Ectodermal cell (in vitro differentiated cells): ENCODE results near the gene ZNF254.

Source experiments
- H3K27ac ChIP-seq: 2 replicates; pipeline ENCODE4 v1.7.0; 2013; ENCODE audit warnings: mild to moderate bottlenecking, low read depth, low read length; ENCODE audit not compliant: insufficient read depth, poor library complexity, severe bottlenecking
- H3K27me3 ChIP-seq: 2 replicates; pipeline ENCODE4 v1.7.0; 2013; ENCODE audit warnings: mild to moderate bottlenecking, low read length; ENCODE audit not compliant: insufficient read depth, control insufficient read depth, poor library complexity, severe bottlenecking
- H3K36me3 ChIP-seq: one replicate; pipeline ENCODE4 v1.7.0; 2013; ENCODE audit warnings: low read length; ENCODE audit not compliant: control insufficient read depth, insufficient read depth
- H3K4me1 ChIP-seq: one replicate; pipeline ENCODE4 v1.7.0; 2013; ENCODE audit warnings: low read length; ENCODE audit not compliant: control insufficient read depth, insufficient read depth
- H3K4me3 ChIP-seq: 2 replicates; pipeline ENCODE4 v1.7.0; 2013; ENCODE audit warnings: low read depth, low read length, control low read depth; ENCODE audit not compliant: insufficient read depth
- H3K9me3 ChIP-seq: 2 replicates; pipeline ENCODE4 v1.7.0; 2013; ENCODE audit warnings: mild to moderate bottlenecking, low read length, moderate library complexity; ENCODE audit not compliant: control insufficient read depth
- WGBS, 2 experiments: methylation state at CpG; one replicate each; pipeline ENCODE4 v1.1.7; 2013; ENCODE audit warnings: missing lambda C conversion rate in 2 of 2; 5-methylcytosine and 5-hydroxymethylcytosine counted together

The ZNF254 gene

DNA sequence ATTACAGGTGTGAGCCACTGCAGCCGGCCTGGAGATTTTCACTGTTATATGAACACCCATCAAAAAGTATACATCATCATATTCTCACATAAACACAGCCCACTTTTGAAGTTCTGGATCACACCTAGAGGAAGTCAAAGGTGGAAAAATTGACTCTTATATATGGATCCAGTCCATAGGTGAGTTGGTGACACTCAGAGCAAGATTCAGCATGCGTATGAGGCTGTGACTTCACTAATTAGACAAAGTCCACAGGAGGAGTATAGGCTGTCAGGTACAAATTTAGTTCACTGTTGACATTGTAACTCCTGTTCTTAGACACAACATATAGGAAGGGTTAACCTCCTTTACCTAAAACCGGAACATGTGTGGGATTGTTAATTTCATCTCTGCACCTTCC, 31.4 kb upstream of the ZNF254 start:
- no peak overlapping the region for H3K27ac ChIP-seq
- H3K4me1 ChIP-seq: no peaks in the 10 kb centered on the region
- H3K36me3 ChIP-seq: peaks cover 68% of the 10 kb centered on the region
- no peak overlapping the region for H3K4me3 ChIP-seq
- no peaks in the 10 kb centered on the region for H3K9me3 ChIP-seq
- WGBS, 2 experiments: 93 to 97% methylated on average over 3 of the region's 3 CpGs
- H3K27me3 ChIP-seq: no peaks in the 10 kb centered on the region

DNA sequence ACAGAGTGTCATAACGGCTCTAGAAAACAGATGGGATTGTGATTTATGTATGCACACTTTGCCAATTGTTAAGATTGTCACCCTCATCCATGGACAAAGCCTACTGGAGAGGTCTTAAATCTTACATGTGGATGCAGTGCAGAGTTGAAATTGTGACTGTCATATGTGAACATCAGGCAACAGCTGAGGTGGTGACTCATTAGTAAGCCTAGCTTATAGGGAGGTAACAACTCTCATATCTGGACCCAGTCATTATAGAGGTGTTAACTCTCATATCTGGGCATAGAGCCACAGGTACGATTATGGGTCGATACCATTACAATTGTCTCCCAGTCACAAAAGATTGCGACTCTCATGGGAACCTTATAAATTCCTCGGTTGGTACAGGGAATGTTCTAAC, 29.8 kb upstream of the ZNF254 start:
- H3K4me3 ChIP-seq: no peak overlapping the region
- peaks cover 54% of the 10 kb centered on the region for H3K36me3 ChIP-seq
- 90 to 98% methylated on average over 5 of the region's 5 CpGs for WGBS, 2 experiments
- no peaks in the 10 kb centered on the region for H3K9me3 ChIP-seq
- H3K4me1 ChIP-seq: no peaks in the 10 kb centered on the region
- no peaks in the 10 kb centered on the region for H3K27me3 ChIP-seq
- no peak overlapping the region for H3K27ac ChIP-seq

DNA sequence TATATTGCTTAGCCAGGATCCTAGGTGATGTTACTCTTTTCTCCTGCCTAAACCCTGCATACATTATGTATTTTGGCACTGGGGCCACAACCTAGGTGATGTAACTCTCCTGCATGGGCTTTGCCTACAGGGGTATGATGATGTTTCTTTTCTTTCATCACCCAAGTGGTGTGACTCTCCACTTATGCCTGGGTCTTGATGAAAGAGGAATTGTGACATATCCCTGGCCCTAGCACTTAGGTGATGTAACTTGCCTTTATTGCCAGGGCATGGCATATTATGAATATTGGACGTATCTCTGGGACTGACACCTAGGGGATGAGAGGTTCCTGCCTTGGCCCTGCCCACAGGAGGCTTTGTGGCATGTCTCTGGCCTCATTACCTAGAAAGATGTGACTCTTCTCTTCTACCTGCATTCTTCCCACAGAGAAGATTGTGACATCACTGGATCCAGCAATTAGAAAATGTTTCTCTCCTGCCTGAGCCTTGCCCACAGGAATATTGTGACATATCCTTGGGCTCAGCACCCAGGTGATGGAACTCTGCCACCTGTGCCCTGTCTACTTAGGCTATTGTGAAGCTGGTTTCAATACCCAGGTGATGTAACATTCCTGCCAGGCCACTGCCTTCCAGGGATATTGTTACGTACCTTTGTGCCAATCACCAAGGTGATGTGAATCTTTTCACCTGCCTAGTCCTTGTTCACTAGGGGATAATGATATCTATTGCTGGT, 27.3 kb upstream of the ZNF254 start:
- H3K4me3 ChIP-seq: no peak overlapping the region
- H3K9me3 ChIP-seq: no peaks in the 10 kb centered on the region
- H3K27ac ChIP-seq: no peak overlapping the region
- H3K4me1 ChIP-seq: no peaks in the 10 kb centered on the region
- no peaks in the 10 kb centered on the region for H3K27me3 ChIP-seq
- 75 to 76% methylated on average over 2 of the region's 2 CpGs for WGBS, 2 experiments
- H3K36me3 ChIP-seq: peaks cover 30% of the 10 kb centered on the region

DNA sequence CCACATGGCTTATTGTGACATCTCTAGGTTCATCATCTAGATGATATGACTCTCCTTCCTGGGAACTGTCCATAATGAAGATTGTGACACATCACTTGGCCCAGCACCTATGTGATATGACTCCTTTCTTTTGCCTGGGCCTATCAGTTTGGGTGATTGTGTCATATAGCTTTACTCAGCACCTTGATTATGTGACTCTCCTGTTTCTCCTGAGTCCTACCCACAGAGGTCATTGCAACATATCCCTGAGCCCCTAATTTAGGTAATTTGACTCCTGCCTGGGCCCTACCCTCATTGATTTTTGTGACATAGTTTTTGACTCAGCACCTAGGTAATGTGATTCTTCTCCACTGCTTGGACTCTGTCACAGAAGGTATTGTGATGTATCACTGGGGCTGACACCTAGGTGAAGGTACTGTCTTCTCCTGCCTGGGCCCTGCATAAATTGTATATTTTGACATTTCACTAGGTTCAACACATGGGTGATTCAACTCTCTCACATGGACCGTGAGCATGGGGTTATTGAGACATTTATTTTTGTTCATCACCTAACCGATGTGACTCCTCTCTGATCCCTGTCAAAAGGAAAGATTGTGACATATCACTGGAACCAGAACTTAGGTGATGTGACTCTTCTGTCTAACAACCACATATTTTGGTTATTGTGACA, 26.2 kb upstream of the ZNF254 start:
- no peaks in the 10 kb centered on the region for H3K27me3 ChIP-seq
- WGBS, 2 experiments: 65 to 73% methylated on average over 2 of the region's 2 CpGs
- no peak overlapping the region for H3K27ac ChIP-seq
- H3K9me3 ChIP-seq: no peaks in the 10 kb centered on the region
- H3K4me1 ChIP-seq: no peaks in the 10 kb centered on the region
- no peak overlapping the region for H3K4me3 ChIP-seq
- peaks cover 30% of the 10 kb centered on the region for H3K36me3 ChIP-seq

DNA sequence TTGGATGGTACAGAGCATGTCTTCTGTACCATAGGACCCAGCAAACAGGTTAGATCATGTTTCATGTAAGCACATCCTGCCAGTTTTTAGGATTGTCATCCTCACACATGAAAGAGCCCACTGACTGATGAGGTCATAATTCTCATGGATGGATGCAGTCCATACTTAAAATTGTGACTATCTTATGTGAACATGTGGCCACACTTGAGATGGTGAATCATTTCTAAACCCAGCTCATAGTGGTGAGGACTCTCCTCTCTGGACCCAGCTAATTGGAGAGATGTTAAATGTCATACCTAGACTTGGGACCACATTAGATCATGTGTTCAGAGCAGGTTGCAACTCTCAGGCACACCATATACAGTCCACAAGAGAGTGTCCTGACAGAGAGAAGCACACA, 24.8 kb upstream of the ZNF254 start:
- Histone ChIP-seq H3K27me3 (no peaks in the 10 kb centered on the region), H3K9me3 (no peaks in the 10 kb centered on the region), H3K27ac (no peak overlapping the region), H3K4me1 (no peaks in the 10 kb centered on the region), H3K4me3 (no peak overlapping the region), H3K36me3 (peaks cover 23% of the 10 kb centered on the region)

DNA sequence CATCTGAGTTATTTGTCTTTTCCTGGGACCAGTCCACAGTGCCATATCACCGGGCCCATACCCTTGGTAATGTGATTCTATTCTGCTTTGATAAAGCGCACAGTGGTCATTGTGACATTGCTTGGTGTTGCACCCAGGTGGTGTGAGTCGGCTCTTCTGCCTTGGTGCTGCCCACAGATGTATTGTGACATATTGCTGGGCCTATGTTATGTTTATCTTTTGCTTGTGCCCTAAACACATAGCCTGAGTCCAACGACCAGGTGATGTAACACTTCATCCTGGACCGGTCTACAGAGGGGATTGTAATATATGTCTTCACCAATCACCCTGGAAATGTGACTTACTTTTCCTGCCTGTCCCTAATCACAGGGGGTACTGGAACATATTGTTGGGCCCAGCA, 23.7 kb upstream of the ZNF254 start:
- WGBS, 2 experiments: 95% methylated on average over 5 of the region's 5 CpGs
- Histone ChIP-seq H3K9me3 (no peaks in the 10 kb centered on the region), H3K4me1 (no peaks in the 10 kb centered on the region), H3K27ac (no peak overlapping the region), H3K27me3 (no peaks in the 10 kb centered on the region), H3K4me3 (no peak overlapping the region), H3K36me3 (peaks cover 17% of the 10 kb centered on the region)

DNA sequence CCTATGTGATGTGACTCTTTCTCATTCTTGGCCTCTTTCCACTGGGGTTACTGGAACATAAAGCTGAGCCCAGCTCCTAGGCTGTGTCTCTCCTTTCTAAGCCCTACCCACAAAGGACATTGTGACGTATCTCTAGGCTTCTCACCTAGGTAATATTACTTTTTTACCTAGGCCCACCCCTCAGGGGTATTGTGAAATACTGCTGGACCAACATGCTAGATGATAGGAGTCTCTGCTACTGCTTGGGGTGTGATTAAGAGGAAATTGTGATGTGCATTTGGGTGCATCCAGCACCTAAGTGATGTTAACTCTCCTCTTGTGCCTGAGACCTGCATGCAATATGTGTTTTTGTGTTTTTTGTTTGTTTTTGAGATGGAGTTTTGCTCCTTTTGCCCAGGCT, 22.8 kb upstream of the ZNF254 start:
- Histone ChIP-seq H3K36me3 (peaks cover 13% of the 10 kb centered on the region), H3K9me3 (no peaks in the 10 kb centered on the region), H3K4me1 (no peaks in the 10 kb centered on the region), H3K4me3 (no peak overlapping the region), H3K27me3 (no peaks in the 10 kb centered on the region), H3K27ac (no peak overlapping the region)
- WGBS, 2 experiments: 75 to 100% methylated on average over 1 of the region's 1 CpG

DNA sequence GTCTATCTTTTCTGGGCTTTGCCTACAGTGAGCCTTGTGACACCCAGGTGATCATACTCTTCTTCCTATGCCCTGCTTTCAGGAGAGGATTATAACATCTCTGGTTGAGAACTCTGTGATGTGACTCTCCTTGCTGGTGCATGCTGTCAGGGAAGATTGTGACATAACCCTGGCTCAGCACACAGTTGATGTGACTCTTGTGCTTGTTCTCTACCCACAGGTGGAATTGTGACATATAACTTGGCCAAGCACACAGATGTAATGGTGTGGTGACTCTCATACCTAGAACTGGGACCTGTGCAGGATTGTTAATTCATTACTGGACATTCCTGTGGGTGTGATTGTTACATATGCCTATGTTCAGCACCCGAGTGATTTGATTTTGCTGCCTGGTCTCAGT, 21.7 kb upstream of the ZNF254 start:
- Histone ChIP-seq H3K4me3 (no peak overlapping the region), H3K4me1 (no peaks in the 10 kb centered on the region), H3K27ac (no peak overlapping the region), H3K27me3 (no peaks in the 10 kb centered on the region), H3K9me3 (no peaks in the 10 kb centered on the region), H3K36me3 (peaks cover 5% of the 10 kb centered on the region)
- WGBS, 2 experiments: 34 to 45% methylated on average over 1 of the region's 1 CpG

DNA sequence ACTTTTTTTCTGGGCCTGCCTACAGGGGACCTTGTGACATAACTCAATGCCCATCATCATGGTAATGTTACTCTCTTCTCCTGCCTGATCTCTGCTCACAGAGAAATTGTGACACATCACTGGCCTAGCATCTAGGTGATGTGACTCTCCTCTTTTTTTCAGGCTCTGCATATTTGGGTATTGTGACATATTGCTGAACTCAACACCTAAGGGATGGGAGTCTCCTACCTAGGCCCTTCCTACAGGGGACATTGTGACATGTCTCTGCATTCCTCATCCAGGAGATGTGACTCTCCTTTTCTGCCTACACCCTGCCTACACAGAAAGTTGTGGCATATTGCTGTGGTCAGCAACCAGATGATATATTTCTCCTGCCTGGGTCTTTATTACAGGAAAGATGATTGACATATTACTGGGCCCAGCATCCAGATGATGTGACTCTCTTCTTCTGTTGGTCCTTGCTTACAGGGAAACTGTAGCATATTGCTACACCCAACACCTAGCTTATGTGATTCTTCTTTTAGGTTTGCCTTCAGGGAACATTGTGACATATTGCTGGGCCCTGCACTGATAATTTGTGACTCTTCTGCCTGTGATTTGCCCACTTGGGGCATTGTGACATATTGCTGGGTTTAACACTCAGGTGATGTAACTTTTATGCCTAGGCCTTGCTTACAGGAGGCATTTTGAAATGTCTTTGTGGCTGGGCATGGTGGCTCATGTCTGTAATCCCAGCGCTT, 21.0 kb upstream of the ZNF254 start:
- Histone ChIP-seq H3K4me3 (no peak overlapping the region), H3K9me3 (no peaks in the 10 kb centered on the region), H3K4me1 (no peaks in the 10 kb centered on the region), H3K27me3 (no peaks in the 10 kb centered on the region), H3K36me3 (no peaks in the 10 kb centered on the region), H3K27ac (no peak overlapping the region)
- 78 to 92% methylated on average over 1 of the region's 1 CpG for WGBS, 2 experiments

DNA sequence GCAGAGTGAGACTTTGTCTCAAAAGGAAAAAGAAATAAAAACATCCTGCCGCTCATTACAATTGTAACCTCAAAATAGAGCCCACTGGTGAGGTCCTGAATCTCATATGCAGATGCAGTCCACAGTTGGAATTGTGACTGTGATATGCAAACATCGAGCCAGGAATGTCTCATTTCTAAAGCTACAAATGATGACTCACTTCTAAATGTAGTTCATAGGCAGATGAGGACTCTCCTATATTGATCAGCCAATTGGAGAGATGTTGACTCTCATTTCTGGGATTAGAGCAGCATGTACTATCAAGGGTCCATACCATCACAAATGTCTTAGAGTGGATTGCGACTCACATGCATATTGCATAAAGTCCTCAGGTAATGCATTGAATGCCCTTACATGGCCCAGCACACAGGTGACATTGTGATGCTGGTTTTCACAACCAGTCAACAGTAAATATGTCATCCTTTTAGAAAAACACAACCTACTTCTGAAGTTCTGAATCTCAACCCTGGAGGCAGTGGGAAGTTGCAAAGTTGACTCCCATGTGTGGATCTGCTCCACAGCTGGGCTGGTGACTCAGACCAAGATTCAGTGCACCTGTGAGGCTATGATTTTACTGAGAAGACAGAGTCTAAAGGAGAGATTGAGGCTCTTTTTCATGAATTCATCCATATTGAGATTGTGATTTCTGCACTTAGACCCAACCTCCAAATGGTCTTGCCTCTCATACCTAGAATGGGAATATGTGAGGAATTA, 16.9 kb upstream of the ZNF254 start:
- Histone ChIP-seq H3K27me3 (no peaks in the 10 kb centered on the region), H3K27ac (no peak overlapping the region), H3K4me1 (no peaks in the 10 kb centered on the region), H3K9me3 (no peaks in the 10 kb centered on the region), H3K36me3 (peaks cover 5% of the 10 kb centered on the region), H3K4me3 (no peak overlapping the region)
- WGBS, 2 experiments: 97% methylated on average over 3 of the region's 3 CpGs
